Measurements from ENCODE around the gene TYW5. TPM values are rescaled to one million over a fixed set of nuclear protein-coding genes. Genes with fewer than 3 reads are reported as not detected.

Gene TYW5, protein sequence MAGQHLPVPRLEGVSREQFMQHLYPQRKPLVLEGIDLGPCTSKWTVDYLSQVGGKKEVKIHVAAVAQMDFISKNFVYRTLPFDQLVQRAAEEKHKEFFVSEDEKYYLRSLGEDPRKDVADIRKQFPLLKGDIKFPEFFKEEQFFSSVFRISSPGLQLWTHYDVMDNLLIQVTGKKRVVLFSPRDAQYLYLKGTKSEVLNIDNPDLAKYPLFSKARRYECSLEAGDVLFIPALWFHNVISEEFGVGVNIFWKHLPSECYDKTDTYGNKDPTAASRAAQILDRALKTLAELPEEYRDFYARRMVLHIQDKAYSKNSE
- total RNA-seq, result 9.8 and 11.8 TPM in 2 replicates

GRCh38 chr2:199955339-199956061 is at the start of gene TYW5, which contains the start of gene MAIP1:
Gene TYW5, minus strand, starts transcription at chr2:199955491. Its CDS starts 21 bp downstream, at chr2:199955470.
Gene MAIP1, plus strand, starts transcription at chr2:199955582. Its CDS starts 217 bp downstream, at chr2:199955799.

DNA sequence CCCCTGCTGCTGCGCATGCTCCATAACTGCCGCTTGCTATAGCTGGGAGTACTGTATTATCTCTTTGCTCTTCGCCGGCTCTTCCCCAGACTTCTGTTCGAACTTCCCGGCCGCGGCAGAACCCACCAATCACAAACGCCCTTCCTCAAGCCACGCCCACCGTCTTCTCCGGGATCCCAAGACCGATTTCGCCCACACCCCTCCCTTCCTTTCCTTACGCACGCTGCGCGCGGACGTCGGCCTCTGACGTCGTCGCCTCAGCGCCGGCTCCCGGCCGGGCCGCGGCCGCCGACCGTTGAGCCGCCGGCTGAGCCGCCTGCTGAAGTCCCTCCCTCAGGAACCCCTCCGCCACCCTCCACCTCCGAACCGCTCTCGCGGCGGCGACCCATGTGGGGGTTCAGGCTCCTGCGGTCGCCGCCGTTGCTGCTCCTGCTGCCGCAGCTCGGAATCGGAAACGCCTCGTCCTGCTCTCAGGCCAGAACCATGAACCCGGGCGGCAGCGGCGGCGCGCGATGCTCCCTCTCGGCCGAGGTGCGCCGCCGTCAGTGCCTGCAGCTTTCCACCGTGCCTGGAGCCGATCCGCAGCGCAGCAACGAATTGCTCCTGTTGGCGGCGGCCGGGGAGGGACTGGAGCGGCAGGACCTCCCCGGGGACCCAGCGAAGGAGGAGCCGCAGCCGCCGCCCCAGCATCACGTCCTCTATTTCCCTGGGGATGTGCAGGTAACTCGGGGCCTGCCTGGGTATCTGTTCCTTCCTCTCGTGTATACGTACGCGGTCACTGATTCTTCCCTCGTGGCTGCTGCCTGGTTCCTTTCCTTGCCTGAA is 44.0 kb downstream of the TYW5 start, which contains the start of gene C2orf69:
Gene C2orf69, plus strand, starts transcription at position 242 of the 825 bp plus-strand sequence. Its CDS starts 146 bp downstream, at position 388.

Small RNA genes lying within 50 kb of the gene (small RNA-seq; reads per million reads assigned to genes)
- gene RN7SL717P, result not detected

Other genes starting within 250 kb of the TYW5 start
- gene FTCDNL1, start 104.3 kb downstream of the TYW5 start, total RNA-seq, result 0.13 and 0.76 TPM in 2 replicates
- gene C2orf69, start 44.2 kb downstream of the TYW5 start, total RNA-seq, result 26.8 and 28.7 TPM in 2 replicates
- 17.3 and 21.4 TPM in 2 replicates for gene MAIP1, start 91 bp upstream of the TYW5 start, total RNA-seq

All from articular chondrocyte of knee joint (primary cell).